ENCODE measurements around the gene MRPS25.

MRPS25 gene

GRCh38 chr3:15023249-15023648, 41.9 kb downstream of the MRPS25 start:
- H3K27ac ChIP-seq (ENCODE audit: extremely low read depth, low read depth, low read length): no peak overlapping the region
- CTCF ChIA-PET: interaction anchor here (0.6 to 0.7 kb wide), 2 partner anchors 18 to 939 kb away, joined by 4 to 5 read pairs; no protein-coding TSS in a partner anchor
- peaks cover 47 to 86% of the 10 kb centered on the region in 2 experiments for H3K36me3 ChIP-seq (ENCODE audit: control insufficient read depth in 2 of 2, insufficient read depth in 1 of 2, low read length in 2 of 2)

GRCh38 chr3:15017191-15017590, 47.9 kb downstream of the MRPS25 start:
- H3K4me1 ChIP-seq (ENCODE audit: control insufficient read depth, insufficient read depth, low read length): no peaks in the 10 kb centered on the region
- POLR2A ChIA-PET: no interaction called here
- no peak overlapping the region for H3K27ac ChIP-seq (ENCODE audit: extremely low read depth, low read depth, low read length)
- H3K4me3 ChIP-seq (ENCODE audit: low read depth, low read length): no peak overlapping the region
- peaks cover 48 to 93% of the 10 kb centered on the region in 2 experiments for H3K36me3 ChIP-seq (ENCODE audit: control insufficient read depth in 2 of 2, insufficient read depth in 1 of 2, low read length in 2 of 2)
- no peak for TF ChIP-seq ZNF354C (tag by site-specific recombination; IDR thresholded peaks at IDR 0.05; ENCODE audit: borderline replicate concordance, low read depth)
- TF ChIP-seq ZNF366 (tag by site-specific recombination; conservative IDR thresholded peaks at IDR 0.05): no peak
- peak; percentile 75 for TF ChIP-seq SCRT2 (tag by site-specific recombination; IDR thresholded peaks at IDR 0.05)
- TF ChIP-seq ZNF623 (tag by site-specific recombination; IDR thresholded peaks at IDR 0.05): no peak
- TF ChIP-seq GFI1B (tag by site-specific recombination; IDR thresholded peaks at IDR 0.05): no peak
- TF ChIP-seq ZNF175 (tag by site-specific recombination; IDR thresholded peaks at IDR 0.05): no peak
- peak; percentile 75; the same call in 1 of the 2 replicates for TF ChIP-seq SCRT1 (tag by site-specific recombination; IDR thresholded peaks at IDR 0.05; ENCODE audit: borderline replicate concordance)
- TF ChIP-seq BCL11B (tag by site-specific recombination; IDR thresholded peaks at IDR 0.05; ENCODE audit: low read depth): no peak
- no peaks in the 10 kb centered on the region for H3K9me3 ChIP-seq (ENCODE audit: control insufficient read depth, insufficient read depth, low read depth, low read length)
- CTCF ChIA-PET: no interaction called here

More at GRCh38 chr3:15023249-15023648, 41.9 kb downstream of the MRPS25 start:
- no peak overlapping the region for H3K4me3 ChIP-seq (ENCODE audit: low read depth, low read length)
- POLR2A ChIA-PET: no interaction called here
- H3K4me1 ChIP-seq (ENCODE audit: control insufficient read depth, insufficient read depth, low read length): no peaks in the 10 kb centered on the region
- TF ChIP-seq OSR2 (tag by site-specific recombination; IDR thresholded peaks at IDR 0.05) (no peak), ZNF626 (tag by site-specific recombination; IDR thresholded peaks at IDR 0.05) (no peak), ZNF76 (tag by site-specific recombination; IDR thresholded peaks at IDR 0.05; ENCODE audit: borderline replicate concordance, low read depth) (no peak), ELK4 (IDR thresholded peaks at IDR 0.05; ENCODE audit: borderline replicate concordance, low read depth, low read length) (no peak), ZFP69B (tag by site-specific recombination; IDR thresholded peaks at IDR 0.05) (no peak), ZBTB8A (tag by site-specific recombination; IDR thresholded peaks at IDR 0.05) (no peak), ZNF677 (tag by site-specific recombination; IDR thresholded peaks at IDR 0.05) (no peak), ZNF660 (tag by site-specific recombination; IDR thresholded peaks at IDR 0.05) (no peak), ZNF623 (tag by site-specific recombination; IDR thresholded peaks at IDR 0.05) (no peak), ZNF114 (tag by site-specific recombination; IDR thresholded peaks at IDR 0.05) (no peak), GFI1B (tag by site-specific recombination; IDR thresholded peaks at IDR 0.05) (no peak), ZNF560 (tag by site-specific recombination; IDR thresholded peaks at IDR 0.05; ENCODE audit: borderline replicate concordance) (no peak)
- H3K9me3 ChIP-seq (ENCODE audit: control insufficient read depth, insufficient read depth, low read depth, low read length): no peaks in the 10 kb centered on the region

- CTCF ChIA-PET: no interaction called here
- POLR2A ChIA-PET: no interaction called here
- peaks cover 41 to 85% of the 10 kb centered on the region in 2 experiments for H3K36me3 ChIP-seq (ENCODE audit: control insufficient read depth in 2 of 2, insufficient read depth in 1 of 2, low read length in 2 of 2)
- H3K4me1 ChIP-seq (ENCODE audit: control insufficient read depth, insufficient read depth, low read length): no peaks in the 10 kb centered on the region
- H3K9me3 ChIP-seq (ENCODE audit: control insufficient read depth, insufficient read depth, low read depth, low read length): no peaks in the 10 kb centered on the region
- H3K4me3 ChIP-seq (ENCODE audit: low read depth, low read length): no peak overlapping the region
- TF ChIP-seq KLF10 (tag by site-specific recombination; IDR thresholded peaks at IDR 0.05) (no peak), ZFP3 (tag by site-specific recombination; IDR thresholded peaks at IDR 0.05; ENCODE audit: low read depth) (no peak), ZNF324 (tag by site-specific recombination; IDR thresholded peaks at IDR 0.05) (no peak)
- no peak overlapping the region for H3K27ac ChIP-seq (ENCODE audit: extremely low read depth, low read depth, low read length)
Observed at GRCh38 chr3:15015456-15015855, 49.7 kb downstream of the MRPS25 start.

Measured in HEK293 (cell line).